Retinal pigment epithelial cell (primary cell): Measurements from ENCODE around the gene MYH10.

ENCODE experiments used
- DNase-seq: peaks from one replicate; pipeline ENCODE4 v3.0.0-alpha.2; 2010; ENCODE audit warnings: low read depth
- H3K4me3 ChIP-seq: 2 replicates; pipeline ENCODE4 v1.5.1; 2011; ENCODE audit warnings: mild to moderate bottlenecking, low read length, control low read depth, moderate library complexity
- CTCF ChIP-seq: conservative IDR thresholded peaks from 2 replicates; pipeline ENCODE4 v1.5.1; 2011; ENCODE audit warnings: low read depth, low read length, control low read depth, inconsistent platforms

The MYH10 gene

GRCh38 chr17:8487130-8487645, 143.3 kb downstream of the MYH10 start:
- no peak overlapping the region for H3K4me3 ChIP-seq
- no peak for DNase-seq
- no peak for TF ChIP-seq CTCF

- no peak for TF ChIP-seq CTCF
- no peak for DNase-seq
- no peak overlapping the region for H3K4me3 ChIP-seq
Measured at GRCh38 chr17:8485491-8485890, 145.0 kb downstream of the MYH10 start.

- no peak for DNase-seq
- no peak for TF ChIP-seq CTCF
- H3K4me3 ChIP-seq = no peak overlapping the region
Measured at GRCh38 chr17:8484465-8484864, 146.1 kb downstream of the MYH10 start.

GRCh38 chr17:8482546-8482945, 148.0 kb downstream of the MYH10 start:
- TF ChIP-seq CTCF = no peak
- H3K4me3 ChIP-seq = no peak overlapping the region
- no peak for DNase-seq

GRCh38 chr17:8481703-8482102, 148.8 kb downstream of the MYH10 start:
- DNase-seq = no peak
- H3K4me3 ChIP-seq = no peak overlapping the region
- TF ChIP-seq CTCF = no peak

- H3K4me3 ChIP-seq = no peak overlapping the region
- no peak for DNase-seq
- no peak for TF ChIP-seq CTCF
Measured at GRCh38 chr17:8481089-8481488, 149.4 kb downstream of the MYH10 start.

- no peak for TF ChIP-seq CTCF
- DNase-seq = no peak
- no peak overlapping the region for H3K4me3 ChIP-seq
Measured at GRCh38 chr17:8480011-8480976, 150.2 kb downstream of the MYH10 start.
